Motor neuron (in vitro differentiated cells): ENCODE measurements around the gene NXPH2. TPM values are rescaled to one million over a fixed set of nuclear protein-coding genes. Genes with fewer than 3 reads are reported as not detected.

ENCODE experiments used
- ATAC-seq, 8 experiments: fragments of 200-7000 bp; cut with Tn5 transposase; replicated peaks in 6 of 8; 2 replicates each; pipeline ENCODE4 v1.8.0; 2021; ENCODE audit warnings: mild to moderate bottlenecking in 8 of 8, moderate library complexity in 8 of 8
- H3K27ac ChIP-seq, 2 donors: fragments of 250-450 bp; sonication (Bioruptor Pico); 2 replicates each; pipeline ENCODE4 v1.9.0; 2021; ENCODE audit warnings: antibody characterized with exemption in 2 of 2, mild to moderate bottlenecking in 2 of 2, moderate library complexity in 1 of 2
- H3K4me1 ChIP-seq, 2 donors: fragments of 250-450 bp; sonication (Bioruptor Pico); replicated peaks in 1 of 2; 2 replicates each; pipeline ENCODE4 v1.6.1; 2021; ENCODE audit warnings: antibody characterized with exemption in 2 of 2, mild to moderate bottlenecking in 2 of 2, moderate library complexity in 1 of 2
- H3K4me3 ChIP-seq, 5 donors: fragments of 250-450 bp; sonication (Bioruptor Pico); 2 replicates each; pipeline ENCODE4 v1.9.0; 2021; ENCODE audit warnings: antibody characterized with exemption in 5 of 5, mild to moderate bottlenecking in 5 of 5, moderate library complexity in 4 of 5
- WGBS, 10 experiments: fragments of 450-650 bp; shearing (Covaris generic); methylation state at CpG; one replicate each; pipeline ENCODE4 v1.0.0; 2022; 5-methylcytosine and 5-hydroxymethylcytosine counted together
- in situ Hi-C, 9 experiments: fragments of 400-800 bp; cut with MboI; loops; one replicate each; pipeline ENCODE4 v1.15.0; 2021; ENCODE audit warnings: low sequenced_read_pairs in 9 of 9, low pct_unique_long_range_greater_than_20kb in 2 of 9; ENCODE audit not compliant: unreplicated experiment in 9 of 9
- total RNA-seq, 8 experiments: library from RNA; unstranded; fragments of 300-600 nt; gene quantifications; 2 replicates each; pipeline versions ENCODE4 v1.2.3 to v1.2.4, GENCODE V29; 2022

The NXPH2 gene
- total RNA-seq, 8 experiments from 2014 or later, result 0.95 to 3.8 (median 1.3) TPM; not detected in 3

GRCh38 chr2:138698428-138698827, 81.8 kb downstream of the NXPH2 start:
- no peak overlapping the region for H3K4me3 ChIP-seq
- no peak for ATAC-seq
- WGBS, 10 experiments, result 48 to 100% (median 85%) methylated on average over 1 to 6 of the region's 6 CpGs
- H3K27ac ChIP-seq, result no peak overlapping the region
- H3K4me1 ChIP-seq, result peaks cover 0 to 18% of the 10 kb centered on the region in 2 donors
- in situ Hi-C loops, result no loop called here

- ATAC-seq, result no peak
Observed at GRCh38 chr2:138691667-138692066, 88.5 kb downstream of the NXPH2 start.

GRCh38 chr2:138689705-138690104, 90.5 kb downstream of the NXPH2 start:
- in situ Hi-C loops, result no loop called here
- Histone ChIP-seq H3K27ac (no peak overlapping the region), H3K4me1 (no peaks in the 10 kb centered on the region), H3K4me3 (no peak overlapping the region)
- no peak for ATAC-seq
- 30 to 100% (median 67%) methylated on average over 1 to 4 of the region's 4 CpGs; no CpG with 5 or more reads in 1 of the 10 experiments for WGBS, 10 experiments

More at GRCh38 chr2:138691667-138692066, 88.5 kb downstream of the NXPH2 start:
- no peaks in the 10 kb centered on the region for H3K4me1 ChIP-seq
- H3K27ac ChIP-seq, result no peak overlapping the region
- in situ Hi-C loops, result no loop called here
- H3K4me3 ChIP-seq, result no peak overlapping the region
- 38 to 100% (median 86%) methylated on average over 1 of the region's 1 CpG; no CpG with 5 or more reads in 5 of the 10 experiments for WGBS, 10 experiments

GRCh38 chr2:138682163-138682562, 98.0 kb downstream of the NXPH2 start:
- H3K27ac ChIP-seq, result no peak overlapping the region
- in situ Hi-C loops, result no loop called here
- no peak overlapping the region for H3K4me3 ChIP-seq
- H3K4me1 ChIP-seq, result peaks cover 0 to 27% of the 10 kb centered on the region in 2 donors
- ATAC-seq, result peak in 4 of 8 experiments; percentile 34 to 65 (median 58)
- WGBS, 10 experiments, result 17 to 100% (median 63%) methylated on average over 1 to 2 of the region's 2 CpGs; no CpG with 5 or more reads in 1 of the 10 experiments

- peaks cover 2 to 26% of the 10 kb centered on the region in 2 donors for H3K4me1 ChIP-seq
- peak in 5 of 8 experiments; percentile 41 to 80 (median 57) for ATAC-seq
- in situ Hi-C loops, result no loop called here
- H3K27ac ChIP-seq, result no peak overlapping the region
- WGBS, 10 experiments, result 0 to 57% (median 14%) methylated on average over 1 of the region's 1 CpG; no CpG with 5 or more reads in 3 of the 10 experiments
- H3K4me3 ChIP-seq, result no peak overlapping the region
Observed at GRCh38 chr2:138677221-138677620, 103.0 kb downstream of the NXPH2 start.

GRCh38 chr2:138676619-138677021, 103.6 kb downstream of the NXPH2 start:
- ATAC-seq, result peak in 4 of 8 experiments; percentile 12 to 78 (median 58)
- H3K4me3 ChIP-seq, result no peak overlapping the region
- in situ Hi-C loops, result no loop called here
- 44 to 100% (median 93%) methylated on average over 1 to 2 of the region's 2 CpGs; no CpG with 5 or more reads in 3 of the 10 experiments for WGBS, 10 experiments
- H3K27ac ChIP-seq, result no peak overlapping the region
- H3K4me1 ChIP-seq, result peaks cover 2 to 20% of the 10 kb centered on the region in 2 donors

- H3K4me3 ChIP-seq, result no peak overlapping the region
- in situ Hi-C loops, result no loop called here
Observed at GRCh38 chr2:138671566-138671965, 108.6 kb downstream of the NXPH2 start.

GRCh38 chr2:138670734-138671133, 109.5 kb downstream of the NXPH2 start:
- no peaks in the 10 kb centered on the region for H3K4me1 ChIP-seq
- no peak overlapping the region for H3K4me3 ChIP-seq
- ATAC-seq, result no peak
- in situ Hi-C loops, result no loop called here
- 0 to 100% (median 36%) methylated on average over 1 to 5 of the region's 5 CpGs; no CpG with 5 or more reads in 1 of the 10 experiments for WGBS, 10 experiments
- H3K27ac ChIP-seq, result no peak overlapping the region

More at GRCh38 chr2:138671566-138671965, 108.6 kb downstream of the NXPH2 start:
- Histone ChIP-seq H3K4me1 (peaks cover 0 to 2% of the 10 kb centered on the region in 2 donors), H3K27ac (no peak overlapping the region)
- ATAC-seq, result no peak
- 44 to 100% (median 88%) methylated on average over 1 to 10 of the region's 10 CpGs; no CpG with 5 or more reads in 3 of the 10 experiments for WGBS, 10 experiments

- peak in 2 of 8 experiments; percentile 70 to 86 for ATAC-seq
- H3K4me1 ChIP-seq, result no peaks in the 10 kb centered on the region
- in situ Hi-C loops, result no loop called here
- 20 to 100% (median 93%) methylated on average over 1 to 2 of the region's 2 CpGs; no CpG with 5 or more reads in 4 of the 10 experiments for WGBS, 10 experiments
- no peak overlapping the region for H3K4me3 ChIP-seq
- H3K27ac ChIP-seq, result no peak overlapping the region
Observed at GRCh38 chr2:138665937-138666336, 114.3 kb downstream of the NXPH2 start.

- Histone ChIP-seq H3K4me3 (no peak overlapping the region), H3K27ac (no peak overlapping the region), H3K4me1 (no peaks in the 10 kb centered on the region)
- in situ Hi-C loops, result no loop called here
- WGBS, 10 experiments, result 67 to 100% (median 93%) methylated on average over 1 to 3 of the region's 3 CpGs; no CpG with 5 or more reads in 5 of the 10 experiments
- ATAC-seq, result no peak
Observed at GRCh38 chr2:138658187-138658894, 121.8 kb downstream of the NXPH2 start.

- WGBS, 10 experiments, result 25 to 100% (median 85%) methylated on average over 1 to 3 of the region's 4 CpGs; no CpG with 5 or more reads in 1 of the 10 experiments
- in situ Hi-C loops, result no loop called here
Observed at GRCh38 chr2:138654146-138654545, 126.0 kb downstream of the NXPH2 start.

GRCh38 chr2:138652378-138652777, 127.8 kb downstream of the NXPH2 start:
- in situ Hi-C loops, result no loop called here
- WGBS, 10 experiments, result 17 to 100% (median 86%) methylated on average over 1 to 5 of the region's 5 CpGs; no CpG with 5 or more reads in 1 of the 10 experiments
- ATAC-seq, result no peak

More at GRCh38 chr2:138654146-138654545, 126.0 kb downstream of the NXPH2 start:
- Histone ChIP-seq H3K27ac (no peak overlapping the region), H3K4me1 (no peaks in the 10 kb centered on the region), H3K4me3 (no peak overlapping the region)
- no peak for ATAC-seq

GRCh38 chr2:138649571-138649970, 130.6 kb downstream of the NXPH2 start:
- ATAC-seq, result no peak
- 0 to 60% (median 38%) methylated on average over 1 of the region's 1 CpG; no CpG with 5 or more reads in 5 of the 10 experiments for WGBS, 10 experiments
- Histone ChIP-seq H3K27ac (no peak overlapping the region), H3K4me1 (no peaks in the 10 kb centered on the region), H3K4me3 (no peak overlapping the region)
- in situ Hi-C loops, result no loop called here

More at GRCh38 chr2:138652378-138652777, 127.8 kb downstream of the NXPH2 start:
- H3K27ac ChIP-seq, result no peak overlapping the region
- H3K4me3 ChIP-seq, result no peak overlapping the region
- H3K4me1 ChIP-seq, result no peaks in the 10 kb centered on the region
